HEK293 (cell line): Measurements from ENCODE around the gene LPP.

Experiments used
- ATF2 ChIP-seq: fragments of 450-650 bp; formaldehyde crosslinking; IDR thresholded peaks from 2 replicates; pipeline ENCODE4 v1.5.1; 2016; ENCODE audit warnings: missing biosample characterization, missing genetic modification characterization, low read depth
- CTCF ChIP-seq: fragments of 450-650 bp; formaldehyde crosslinking; IDR thresholded peaks from 2 replicates; pipeline ENCODE4 v1.5.1; 2016; ENCODE audit warnings: missing biosample characterization, missing genetic modification characterization
- REST ChIP-seq: fragments of 450-650 bp; formaldehyde crosslinking; IDR thresholded peaks from 2 replicates; pipeline ENCODE4 v1.5.1; 2016; ENCODE audit warnings: missing biosample characterization, missing genetic modification characterization
- TCF7L2 ChIP-seq: IDR thresholded peaks from 2 replicates; pipeline ENCODE4 v1.6.1; 2011; ENCODE audit warnings: low read depth, mild to moderate bottlenecking, inconsistent platforms, low read length, moderate library complexity, borderline replicate concordance
- ZBTB21 ChIP-seq: fragments of 450-650 bp; formaldehyde crosslinking; IDR thresholded peaks from 2 replicates; pipeline ENCODE4 v1.5.1; 2017; ENCODE audit warnings: missing biosample characterization, missing genetic modification characterization
- ZBTB6 ChIP-seq: fragments of 450-650 bp; formaldehyde crosslinking; IDR thresholded peaks from 2 replicates; pipeline ENCODE4 v1.5.1; 2017; ENCODE audit warnings: missing biosample characterization, missing genetic modification characterization
- ZNF18 ChIP-seq: fragments of 450-650 bp; formaldehyde crosslinking; IDR thresholded peaks from 2 replicates; pipeline ENCODE4 v1.5.1; 2016; ENCODE audit warnings: missing biosample characterization, missing genetic modification characterization
- ZNF202 ChIP-seq: fragments of 450-650 bp; formaldehyde crosslinking; IDR thresholded peaks from 2 replicates; pipeline ENCODE4 v1.5.1; 2016; ENCODE audit warnings: missing biosample characterization, missing genetic modification characterization, borderline replicate concordance
- ZNF239 ChIP-seq: fragments of 450-650 bp; formaldehyde crosslinking; IDR thresholded peaks from 2 replicates; pipeline ENCODE4 v1.5.1; 2016; ENCODE audit warnings: missing biosample characterization, missing genetic modification characterization
- ZNF274 ChIP-seq, 2 experiments: fragments of 200-500 bp in 1 of 2; fragments of 450-650 bp in 1 of 2; sonication (Bioruptor generic) in 1 of 2; formaldehyde crosslinking in 1 of 2; IDR thresholded peaks; 2 replicates each; pipeline versions ENCODE4 v1.5.1 to v1.6.1; 2014 to 2016; ENCODE audit warnings: borderline replicate concordance in 1 of 2, inconsistent platforms in 1 of 2, low read length in 1 of 2, missing biosample characterization in 1 of 2, missing genetic modification characterization in 1 of 2
- ZNF362 ChIP-seq: fragments of 450-650 bp; formaldehyde crosslinking; IDR thresholded peaks from 2 replicates; pipeline ENCODE4 v1.5.1; 2016; ENCODE audit warnings: missing biosample characterization, missing genetic modification characterization
- ZNF514 ChIP-seq: fragments of 450-650 bp; formaldehyde crosslinking; IDR thresholded peaks from 2 replicates; pipeline ENCODE4 v1.5.1; 2016; ENCODE audit warnings: missing biosample characterization, missing genetic modification characterization
- ZNF704 ChIP-seq: fragments of 450-650 bp; formaldehyde crosslinking; IDR thresholded peaks from 2 replicates; pipeline ENCODE4 v1.5.1; 2016; ENCODE audit warnings: missing biosample characterization, missing genetic modification characterization

GRCh38 chr3:188761439-188761838, 607.5 kb downstream of the LPP start:
- TF ChIP-seq CTCF (tag by site-specific recombination), result no peak
- TF ChIP-seq ATF2 (tag by site-specific recombination), result no peak
- TF ChIP-seq ZNF362 (tag by site-specific recombination), result no peak
- no peak for TF ChIP-seq REST (tag by site-specific recombination)
- no peak for TF ChIP-seq ZNF514
- TF ChIP-seq TCF7L2, result no peak
- TF ChIP-seq ZBTB6 (tag by site-specific recombination), result no peak
- TF ChIP-seq ZNF202 (tag by site-specific recombination), result no peak
- TF ChIP-seq ZNF239 (tag by site-specific recombination), result no peak
- no peak for TF ChIP-seq ZBTB21 (tag by site-specific recombination)
- no peak for TF ChIP-seq ZNF704 (tag by site-specific recombination)
- no peak for TF ChIP-seq ZNF18 (tag by site-specific recombination)
- no peak for TF ChIP-seq ZNF274 (IDR thresholded peaks at IDR 0.05; ENCODE audit: low read length)
- no peak for TF ChIP-seq ZNF274 (tag by site-specific recombination; IDR thresholded peaks at IDR 0.05; ENCODE audit: borderline replicate concordance)
